WTC11 (cell line): ENCODE data around the gene LRRK2. TPM values are rescaled to one million over a fixed set of nuclear protein-coding genes. Genes with fewer than 3 reads are reported as not detected.
"Not testable (repeated sequence)": the region's sequence is repeated elsewhere in the genome, so short reads cannot be mapped to it uniquely, and the experiment has no call there.

Source experiments
- ATAC-seq: fragments of 200-7000 bp; cut with Tn5 transposase; 2 replicates; pipeline ENCODE4 v1.10.0; 2021; ENCODE audit warnings: mild to moderate bottlenecking, moderate library complexity
- CTCF ChIA-PET: fragments of 300-600 bp; sonication (Branson Sonifier 250); formaldehyde crosslinking; loops from one replicate; lab custom pipeline; 2021; ENCODE audit warnings: antibody characterized with exemption; lab: Charles Lee
- POLR2A ChIA-PET: fragments of 350-600 bp; sonication (Branson Sonifier 250); formaldehyde crosslinking; loops from one replicate; lab custom pipeline; 2021; ENCODE audit warnings: antibody characterized with exemption; lab: Charles Lee
- DNase-seq: peaks from one replicate; pipeline ENCODE4 v3.0.0; 2021; ENCODE audit warnings: low spot score
- H3K27ac Mint-ChIP-seq: 2 replicates; pipeline ENCODE4 v1.8.0; 2021; ENCODE audit warnings: mixed read lengths
- H3K27me3 Mint-ChIP-seq: 2 replicates; pipeline ENCODE4 v1.8.0; 2021; ENCODE audit warnings: low read depth, mild to moderate bottlenecking, moderate library complexity, mixed read lengths
- H3K36me3 Mint-ChIP-seq: 2 replicates; pipeline ENCODE4 v1.8.0; 2021; ENCODE audit warnings: mixed read lengths
- H3K4me1 Mint-ChIP-seq: 2 replicates; pipeline ENCODE4 v1.8.0; 2022; ENCODE audit warnings: mixed read lengths
- H3K4me3 Mint-ChIP-seq: 2 replicates; pipeline ENCODE4 v1.8.0; 2021; ENCODE audit warnings: mild to moderate bottlenecking, moderate library complexity, mixed read lengths
- H3K9me3 Mint-ChIP-seq: 2 replicates; pipeline ENCODE4 v1.8.0; 2021; ENCODE audit warnings: mixed read lengths
- ATF3 ChIP-seq: sonication (generic); formaldehyde crosslinking; conservative IDR thresholded peaks from 2 replicates; pipeline ENCODE4 v1.8.1; 2022; ENCODE audit warnings: mild to moderate bottlenecking, missing genetic modification reagents
- ATF6 ChIP-seq: sonication (generic); formaldehyde crosslinking; IDR thresholded peaks from 2 replicates; pipeline ENCODE4 v1.8.1; 2023; ENCODE audit warnings: mild to moderate bottlenecking, missing genetic modification reagents
- E2F1 ChIP-seq: sonication (generic); formaldehyde crosslinking; IDR thresholded peaks from 2 replicates; pipeline ENCODE4 v1.8.0; 2022; ENCODE audit warnings: mild to moderate bottlenecking, missing genetic modification reagents
- FOXJ3 ChIP-seq: sonication (generic); formaldehyde crosslinking; IDR thresholded peaks from 2 replicates; pipeline ENCODE4 v1.9.0; 2021; ENCODE audit warnings: missing genetic modification reagents, mild to moderate bottlenecking, borderline replicate concordance
- GABPB1 ChIP-seq: sonication (generic); formaldehyde crosslinking; IDR thresholded peaks from 2 replicates; pipeline ENCODE4 v1.8.1; 2023; ENCODE audit warnings: mild to moderate bottlenecking, missing genetic modification reagents
- GTF2I ChIP-seq: fragments of 250-450 bp; sonication (Bioruptor Pico); conservative IDR thresholded peaks from 2 replicates; pipeline ENCODE4 v1.4.0; 2021; ENCODE audit warnings: mild to moderate bottlenecking
- KAT7 ChIP-seq: sonication (generic); formaldehyde crosslinking; IDR thresholded peaks from 2 replicates; pipeline ENCODE4 v1.8.1; 2023; ENCODE audit warnings: missing genetic modification reagents, mild to moderate bottlenecking, borderline replicate concordance
- MYBL2 ChIP-seq: sonication (generic); formaldehyde crosslinking; IDR thresholded peaks from 2 replicates; pipeline ENCODE4 v1.8.1; 2023; ENCODE audit warnings: mild to moderate bottlenecking, moderate library complexity, missing genetic modification reagents
- NR2C2 ChIP-seq: sonication (generic); formaldehyde crosslinking; IDR thresholded peaks from 2 replicates; pipeline ENCODE4 v1.8.0; 2022; ENCODE audit warnings: mild to moderate bottlenecking, missing genetic modification reagents
- PREB ChIP-seq: sonication (generic); formaldehyde crosslinking; IDR thresholded peaks from 2 replicates; pipeline ENCODE4 v1.8.1; 2022; ENCODE audit warnings: mild to moderate bottlenecking, missing genetic modification reagents, moderate library complexity, borderline replicate concordance
- PRRX2 ChIP-seq: fragments of 250-450 bp; sonication (Bioruptor Pico); IDR thresholded peaks from 2 replicates; pipeline ENCODE4 v1.8.0; 2021; ENCODE audit warnings: mild to moderate bottlenecking
- RELA ChIP-seq: sonication (generic); formaldehyde crosslinking; IDR thresholded peaks from 2 replicates; pipeline ENCODE4 v1.8.1; 2022; ENCODE audit warnings: missing genetic modification reagents, mild to moderate bottlenecking, borderline replicate concordance
- TEAD1 ChIP-seq: sonication (generic); formaldehyde crosslinking; IDR thresholded peaks from 2 replicates; pipeline ENCODE4 v1.8.0; 2022; ENCODE audit warnings: mild to moderate bottlenecking, missing genetic modification reagents
- USF1 ChIP-seq: sonication (generic); formaldehyde crosslinking; IDR thresholded peaks from 2 replicates; pipeline ENCODE4 v1.8.0; 2022; ENCODE audit warnings: mild to moderate bottlenecking, missing genetic modification reagents
- USF2 ChIP-seq: sonication (generic); formaldehyde crosslinking; IDR thresholded peaks from 2 replicates; pipeline ENCODE4 v1.8.1; 2023; ENCODE audit warnings: mild to moderate bottlenecking, missing genetic modification reagents, moderate library complexity
- ZNF138 ChIP-seq: sonication (generic); formaldehyde crosslinking; conservative IDR thresholded peaks from 2 replicates; pipeline ENCODE4 v1.8.1; 2022; ENCODE audit warnings: mild to moderate bottlenecking, moderate library complexity, missing genetic modification reagents
- ZNF232 ChIP-seq: sonication (generic); formaldehyde crosslinking; IDR thresholded peaks from 2 replicates; pipeline ENCODE4 v1.8.0; 2022; ENCODE audit warnings: mild to moderate bottlenecking, missing genetic modification reagents
- ZNF317 ChIP-seq: sonication (generic); formaldehyde crosslinking; IDR thresholded peaks from 2 replicates; pipeline ENCODE4 v1.8.1; 2023; ENCODE audit warnings: low read depth, mild to moderate bottlenecking, moderate library complexity, missing genetic modification reagents, borderline replicate concordance
- ZNF423 ChIP-seq: fragments of 250-450 bp; sonication (Bioruptor Pico); IDR thresholded peaks from 2 replicates; pipeline ENCODE4 v2.1.2; 2022; ENCODE audit warnings: mild to moderate bottlenecking, moderate library complexity
- ZNF512 ChIP-seq: sonication (generic); formaldehyde crosslinking; IDR thresholded peaks from 2 replicates; pipeline ENCODE4 v1.8.1; 2022; ENCODE audit warnings: missing genetic modification reagents, borderline replicate concordance
- ZSCAN18 ChIP-seq: fragments of 250-450 bp; sonication (Bioruptor Pico); IDR thresholded peaks from 2 replicates; pipeline ENCODE4 v2.1.2; 2022; ENCODE audit warnings: mild to moderate bottlenecking, moderate library complexity
- total RNA-seq: library from RNA; stranded (reverse); gene quantifications from 3 replicates; pipeline ENCODE4 v1.2.3, GENCODE V29; 2021

Gene LRRK2
- total RNA-seq, 1 experiment from 2014 or later: 0.46 TPM

GRCh38 chr12:40378691-40379090, 153.9 kb downstream of the LRRK2 start:
- CTCF ChIA-PET: no interaction called here
- peaks cover 5% of the 10 kb centered on the region; the same call in 1 of the 2 replicates for H3K9me3 Mint-ChIP-seq
- DNase-seq (no peak), ATAC-seq (no peak)
- no peak overlapping the region for H3K4me3 Mint-ChIP-seq
- no peaks in the 10 kb centered on the region for H3K27me3 Mint-ChIP-seq
- no peak for TF ChIP-seq PREB (CRISPR knock-in tag)
- no peak for TF ChIP-seq ZNF423 (CRISPR knock-in tag)
- no peak for TF ChIP-seq ZNF317 (CRISPR knock-in tag)
- TF ChIP-seq USF2 (CRISPR knock-in tag): no peak
- no peak for TF ChIP-seq TEAD1 (CRISPR knock-in tag)
- TF ChIP-seq NR2C2 (CRISPR knock-in tag): no peak
- no peak for TF ChIP-seq RELA (CRISPR knock-in tag)
- no peak for TF ChIP-seq USF1 (CRISPR knock-in tag)
- TF ChIP-seq ATF3 (CRISPR knock-in tag): no peak
- TF ChIP-seq ZNF512 (CRISPR knock-in tag): no peak
- no peak for TF ChIP-seq GABPB1 (CRISPR knock-in tag)
- TF ChIP-seq PRRX2 (CRISPR knock-in tag): no peak
- TF ChIP-seq KAT7 (CRISPR knock-in tag): no peak
- POLR2A ChIA-PET: no interaction called here
- H3K4me1 Mint-ChIP-seq: peaks cover 3% of the 10 kb centered on the region
- no peaks in the 10 kb centered on the region for H3K36me3 Mint-ChIP-seq
- H3K27ac Mint-ChIP-seq: no peak overlapping the region

- Mint-ChIP-seq H3K4me3 (no peak overlapping the region), H3K27me3 (no peaks in the 10 kb centered on the region), H3K27ac (no peak overlapping the region), H3K9me3 (peaks cover 5% of the 10 kb centered on the region; the same call in 1 of the 2 replicates), H3K4me1 (peaks cover 13% of the 10 kb centered on the region), H3K36me3 (no peaks in the 10 kb centered on the region)
- TF ChIP-seq FOXJ3 (no peak), USF2 (CRISPR knock-in tag) (no peak), ZSCAN18 (CRISPR knock-in tag) (no peak), ZNF138 (CRISPR knock-in tag) (no peak), MYBL2 (CRISPR knock-in tag) (no peak), GTF2I (CRISPR knock-in tag) (no peak), E2F1 (CRISPR knock-in tag) (no peak), ATF6 (CRISPR knock-in tag) (no peak), ZNF232 (CRISPR knock-in tag) (no peak), NR2C2 (CRISPR knock-in tag) (no peak)
- POLR2A ChIA-PET: no interaction called here
- ATAC-seq: no peak
- CTCF ChIA-PET: no interaction called here
- DNase-seq: no peak
Observed at GRCh38 chr12:40382217-40382616, 157.4 kb downstream of the LRRK2 start.

GRCh38 chr12:40387279-40387678, 162.5 kb downstream of the LRRK2 start:
- H3K9me3 Mint-ChIP-seq, H3K27ac Mint-ChIP-seq, H3K4me3 Mint-ChIP-seq, H3K27me3 Mint-ChIP-seq, ATAC-seq, H3K36me3 Mint-ChIP-seq, DNase-seq, POLR2A ChIA-PET, H3K4me1 Mint-ChIP-seq, CTCF ChIA-PET: not testable (repeated sequence)
